ENCODE results near the gene NGB. TPM values are rescaled to one million over a fixed set of nuclear protein-coding genes. Genes with fewer than 3 reads are reported as not detected.
A peak's percentile ranks its signal among the peaks of the same experiment; 100 is the strongest.
"Not testable (repeated sequence)": the region's sequence is repeated elsewhere in the genome, so short reads cannot be mapped to it uniquely, and the experiment has no call there.

Gene NGB
- not detected for total RNA-seq

- no peak for ATAC-seq
- no peak for DNase-seq (ENCODE audit: low spot score)
Observed at GRCh38 chr14:77271113-77271710, at the start of gene NGB. Gene NGB (minus strand): TSS chr14:77271206. CDS start chr14:77270937, 269 bp downstream.

- ATAC-seq (peak; percentile 67), DNase-seq (ENCODE audit: low spot score) (peak; percentile 94)
Observed at GRCh38 chr14:77320238-77320935, 49.4 kb upstream of the NGB start, which contains the start of gene POMT2. Gene POMT2 (minus strand): TSS chr14:77320883. CDS start chr14:77320681, 202 bp downstream.

GRCh38 chr14:77319422-77319821 lies 48.4 kb upstream of the NGB start:
- no peak for ATAC-seq
- DNase-seq (ENCODE audit: low spot score): peak; percentile 28

- ATAC-seq: not testable (repeated sequence)
- peak; percentile 30 for DNase-seq (ENCODE audit: low spot score)
Observed at GRCh38 chr14:77318756-77319155, 47.8 kb upstream of the NGB start.

DNA sequence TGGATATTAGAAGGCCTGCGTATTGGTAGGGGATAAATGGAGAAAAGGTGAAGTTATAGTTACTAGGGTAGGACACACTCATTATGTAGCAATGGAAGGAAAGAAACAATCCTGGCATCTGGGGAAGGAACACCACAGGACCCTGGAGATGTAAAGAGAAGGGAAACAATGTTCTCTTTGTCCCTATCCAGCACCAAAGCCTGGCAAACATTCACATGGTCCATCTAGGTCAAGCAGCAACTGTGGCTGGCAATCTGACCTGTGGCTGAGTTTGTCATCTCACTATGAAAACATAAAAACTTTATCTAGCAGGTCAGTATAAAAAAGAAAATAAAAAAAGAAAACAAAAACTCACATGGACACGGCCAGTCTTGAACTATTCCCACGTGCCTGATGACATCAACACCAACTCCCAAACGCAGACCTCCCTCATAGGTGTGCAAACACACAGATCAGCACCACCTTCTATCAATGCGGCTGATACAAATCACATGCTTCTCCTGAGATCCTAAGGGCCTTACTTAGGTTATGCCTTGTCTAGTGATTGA lies 47.1 kb upstream of the NGB start:
- ATAC-seq: no peak
- peak; percentile 41 for DNase-seq (ENCODE audit: low spot score)

- ATAC-seq (no peak), DNase-seq (ENCODE audit: low spot score) (peak; percentile 68)
Observed at GRCh38 chr14:77316872-77317301, 45.9 kb upstream of the NGB start.

GRCh38 chr14:77316195-77316505 lies 45.1 kb upstream of the NGB start:
- ATAC-seq (no peak), DNase-seq (ENCODE audit: low spot score) (peak; percentile 30)

DNA sequence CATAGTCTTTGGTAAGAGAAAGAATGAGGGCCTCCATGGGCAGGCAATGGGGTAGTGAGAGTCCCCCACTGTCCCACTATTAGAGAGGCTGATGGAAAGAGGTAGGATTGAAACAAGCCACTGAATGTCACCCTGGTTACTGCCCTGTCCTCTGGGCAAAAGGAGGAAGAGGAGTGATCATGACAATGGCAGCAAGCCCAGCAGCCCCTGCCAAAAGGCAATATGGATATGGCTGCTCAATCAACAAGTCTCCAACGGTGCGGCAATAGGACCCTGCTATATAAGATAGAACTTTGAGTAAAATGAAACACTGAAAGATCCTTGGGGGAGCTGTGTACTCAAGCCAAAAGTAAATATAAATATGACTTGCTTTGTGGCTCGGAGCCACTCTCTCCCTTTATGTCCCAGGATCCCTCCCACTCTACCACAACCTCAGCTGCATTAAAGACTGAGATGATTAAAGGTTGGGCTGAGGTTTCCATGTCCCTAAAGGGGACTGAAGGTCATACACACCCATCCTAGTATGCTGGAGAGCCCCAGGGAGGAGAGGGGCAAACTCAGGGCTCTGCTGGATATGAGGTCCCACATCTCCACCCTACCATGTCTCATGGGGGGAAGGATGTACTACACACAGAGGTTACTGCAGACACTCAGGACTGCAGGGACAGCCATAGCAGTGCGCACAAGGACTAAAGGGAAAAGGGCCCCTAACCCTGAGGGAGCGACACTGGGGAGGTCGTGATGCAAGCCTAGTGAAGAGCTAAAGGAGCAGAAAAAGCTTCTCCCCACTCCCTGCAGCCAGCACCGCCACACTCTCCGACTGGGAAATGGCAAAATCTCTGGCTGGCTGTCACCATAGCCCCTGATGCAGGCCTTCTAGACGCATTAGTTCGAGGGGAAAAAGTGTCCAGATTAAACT lies 43.8 kb upstream of the NGB start:
- ATAC-seq (no peak), DNase-seq (ENCODE audit: low spot score) (peak; percentile 28)

- ATAC-seq (no peak), DNase-seq (ENCODE audit: low spot score) (peak; percentile 28)
Observed at GRCh38 chr14:77314043-77314442, 43.0 kb upstream of the NGB start.

DNA sequence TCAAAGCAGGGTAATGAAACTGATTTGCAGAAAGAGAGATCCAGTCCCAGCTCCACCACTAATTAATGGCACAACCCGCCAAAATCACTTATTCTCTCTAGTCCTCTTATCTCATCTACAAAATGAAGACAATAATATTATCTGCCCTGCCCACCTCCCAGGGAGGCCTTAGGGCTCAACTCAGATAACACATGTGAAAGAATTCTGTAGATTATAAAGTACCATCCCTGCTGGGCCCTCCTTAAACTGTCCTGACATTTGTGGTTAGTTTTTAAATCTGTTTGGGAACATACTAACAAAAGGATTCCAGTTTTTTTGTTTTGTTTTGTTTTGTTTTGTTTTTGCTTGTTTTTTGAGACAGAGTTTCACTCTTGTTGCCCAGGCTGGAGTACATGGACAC lies 42.4 kb upstream of the NGB start:
- ATAC-seq (no peak), DNase-seq (ENCODE audit: low spot score) (no peak)

DNA sequence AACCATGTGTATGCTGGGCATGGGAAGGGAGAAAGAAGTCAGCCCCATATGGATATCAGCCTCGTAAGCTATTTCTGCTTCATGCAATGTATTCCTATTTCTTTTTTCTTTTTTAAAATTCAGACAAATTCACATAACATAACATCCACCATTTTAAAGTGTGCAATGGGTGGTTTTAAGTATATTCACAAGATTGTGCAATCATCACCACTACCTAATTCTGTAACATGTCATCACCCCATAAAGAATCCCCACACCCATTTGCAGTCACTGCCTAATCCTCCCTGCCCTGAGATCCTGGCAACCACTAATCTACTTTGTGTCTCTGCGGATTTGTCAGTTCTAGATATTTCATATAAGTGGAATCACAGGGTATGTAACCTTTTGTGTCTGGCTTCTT lies 40.2 kb upstream of the NGB start:
- no peak for ATAC-seq
- no peak for DNase-seq (ENCODE audit: low spot score)

- ATAC-seq (no peak), DNase-seq (ENCODE audit: low spot score) (no peak)
Observed at GRCh38 chr14:77310026-77310425, 39.0 kb upstream of the NGB start.

GRCh38 chr14:77309131-77309530 lies 38.1 kb upstream of the NGB start:
- ATAC-seq (no peak), DNase-seq (ENCODE audit: low spot score) (no peak)

- DNase-seq (ENCODE audit: low spot score): no peak
- ATAC-seq: peak; percentile 34
Observed at GRCh38 chr14:77306851-77307496, 36.0 kb upstream of the NGB start.

- ATAC-seq: no peak
- no peak for DNase-seq (ENCODE audit: low spot score)
Observed at GRCh38 chr14:77306416-77306815, 35.4 kb upstream of the NGB start.

DNA sequence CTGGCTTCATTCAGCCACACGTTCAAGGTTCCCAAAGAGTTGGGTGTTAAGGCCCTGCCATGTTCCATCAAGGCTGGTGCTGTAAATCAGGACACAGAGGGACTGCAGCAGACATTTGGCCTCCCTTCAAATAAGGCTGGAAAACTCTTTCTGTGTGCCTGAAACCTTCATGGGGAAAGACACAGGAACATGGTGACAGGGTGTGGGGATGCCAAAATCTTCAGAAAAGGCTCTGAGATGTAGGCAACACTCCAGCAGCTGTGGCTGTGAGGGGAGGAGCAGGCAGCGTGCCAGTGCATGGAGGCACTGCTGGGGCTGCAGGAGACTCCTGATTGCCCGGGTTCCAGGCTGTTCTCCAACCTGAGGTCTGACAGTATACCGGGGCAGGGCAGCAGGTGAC lies 34.7 kb upstream of the NGB start:
- no peak for DNase-seq (ENCODE audit: low spot score)
- no peak for ATAC-seq

DNA sequence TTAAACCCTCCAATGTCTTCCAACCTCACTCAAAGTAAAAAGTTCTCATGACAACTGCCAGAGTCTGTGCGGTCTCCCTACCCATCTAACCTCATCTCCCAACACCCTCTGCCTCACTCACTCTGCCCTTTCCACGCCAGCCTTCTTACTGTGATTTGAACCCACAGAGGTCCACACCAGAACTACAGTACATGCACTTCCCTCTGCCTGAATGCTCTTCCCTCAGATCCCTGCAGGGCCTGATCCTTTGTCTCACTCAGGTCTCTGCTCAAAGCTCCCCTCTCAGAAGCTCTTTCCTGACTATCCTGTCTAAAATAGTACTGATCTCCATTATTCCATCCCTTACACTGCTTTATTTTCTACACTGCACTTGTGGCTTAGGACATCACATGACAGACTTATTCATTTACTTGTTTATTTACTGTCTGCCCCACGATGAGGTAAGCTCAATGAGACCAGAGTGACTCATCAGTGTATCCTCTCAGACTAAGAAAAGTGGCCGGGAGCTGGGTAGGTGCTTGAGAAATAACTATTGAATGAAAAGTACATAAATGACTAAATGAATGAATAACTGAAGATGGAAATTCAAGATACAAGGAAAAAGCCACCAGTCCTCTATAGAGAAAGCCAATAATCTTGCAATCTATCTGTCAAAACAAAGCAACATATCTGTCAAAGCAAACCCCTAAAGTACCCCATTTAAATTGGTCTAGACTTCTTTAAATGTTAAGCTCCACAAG lies 32.6 kb upstream of the NGB start:
- ATAC-seq (peak; percentile 69), DNase-seq (ENCODE audit: low spot score) (no peak)

- DNase-seq (ENCODE audit: low spot score) (no peak), ATAC-seq (no peak)
Observed at GRCh38 chr14:77302926-77303325, 31.9 kb upstream of the NGB start.

DNA sequence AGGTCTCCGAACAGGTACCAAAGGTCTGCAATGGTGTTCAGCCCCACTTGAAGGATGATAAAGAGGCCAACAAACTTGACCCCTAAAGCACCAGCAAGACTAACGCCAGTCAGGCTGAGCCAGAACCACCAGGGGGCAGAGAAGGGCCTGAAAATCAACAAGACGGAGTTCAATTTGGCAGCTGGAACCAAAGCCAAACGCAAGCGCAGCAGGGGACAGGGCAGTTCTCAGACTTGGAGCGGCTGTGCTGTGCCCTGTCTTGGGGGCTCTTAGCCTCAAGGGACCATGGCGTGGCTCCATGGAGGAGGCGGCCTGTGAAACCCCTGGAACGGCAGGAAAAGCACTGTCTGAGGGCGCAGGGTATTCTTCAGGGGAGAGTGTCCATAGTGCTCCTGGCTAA lies 30.1 kb upstream of the NGB start:
- DNase-seq (ENCODE audit: low spot score): peak; percentile 81
- peak; percentile 94 for ATAC-seq

DNA sequence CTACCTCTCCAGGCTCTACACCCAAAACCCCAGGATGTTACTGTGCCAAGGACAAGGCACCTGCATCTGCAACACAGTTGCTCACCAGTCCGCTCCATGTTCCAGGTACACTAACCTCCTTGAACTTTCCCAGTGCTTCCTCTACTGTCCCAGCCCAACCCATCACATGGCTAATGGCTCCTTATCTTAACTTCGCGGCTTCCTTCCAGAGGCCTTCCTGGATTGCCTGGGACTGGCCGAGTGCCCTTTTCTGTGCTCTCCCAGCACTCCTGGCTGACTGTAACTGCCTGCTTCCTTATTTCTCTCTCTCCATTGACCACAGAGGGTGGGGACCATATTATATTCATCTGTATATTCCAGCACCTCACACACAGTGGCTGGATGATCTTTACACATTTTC lies 28.8 kb upstream of the NGB start:
- DNase-seq (ENCODE audit: low spot score) (no peak), ATAC-seq (peak; percentile 28)
